C4-2B (cell line): ENCODE data around the gene ATAD2B.

Source experiments
- H3K27ac ChIP-seq: fragments of 450-650 bp; 2 replicates; pipeline ENCODE4 v1.5.1; 2017
- CTCF ChIP-seq: fragments of 450-650 bp; conservative IDR thresholded peaks from 2 replicates; pipeline ENCODE4 v1.5.1; 2017; ENCODE audit warnings: mild to moderate bottlenecking
- ZFX ChIP-seq: fragments of 450-650 bp; IDR thresholded peaks from 2 replicates; pipeline ENCODE4 v1.6.1; 2017

ATAD2B gene

GRCh38 chr2:23944527-23944926 is 17.6 kb upstream of the ATAD2B start:
- no peak overlapping the region for H3K27ac ChIP-seq

GRCh38 chr2:23943666-23944065 is 16.7 kb upstream of the ATAD2B start:
- H3K27ac ChIP-seq: no peak overlapping the region
- TF ChIP-seq CTCF (no peak), ZFX (no peak)

More at GRCh38 chr2:23944527-23944926, 17.6 kb upstream of the ATAD2B start:
- no peak for TF ChIP-seq CTCF
- no peak for TF ChIP-seq ZFX

DNA sequence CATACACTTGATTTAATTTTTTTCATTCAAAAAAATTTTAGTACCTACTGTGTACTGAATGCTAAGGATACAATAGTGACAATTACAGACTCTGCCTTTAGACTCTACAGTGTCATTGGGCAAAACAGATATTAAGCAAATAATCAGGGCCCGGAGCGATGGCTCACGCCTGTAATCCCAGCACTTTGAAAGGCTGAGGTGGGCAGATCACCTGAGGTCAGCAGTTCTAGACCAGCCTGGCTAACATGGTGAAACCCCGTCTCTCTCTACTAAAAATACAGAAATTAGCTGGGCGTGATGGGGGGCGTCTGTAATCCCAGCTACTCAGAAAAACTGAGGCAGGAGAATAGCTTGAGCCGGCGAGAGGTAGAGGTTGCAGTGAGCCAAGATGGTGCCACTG is 14.7 kb upstream of the ATAD2B start:
- H3K27ac ChIP-seq: no peak overlapping the region
- no peak for TF ChIP-seq ZFX
- TF ChIP-seq CTCF: no peak

- H3K27ac ChIP-seq: peak overlapping the region; percentile 78
Observed at GRCh38 chr2:23940718-23941620, 14.0 kb upstream of the ATAD2B start.

DNA sequence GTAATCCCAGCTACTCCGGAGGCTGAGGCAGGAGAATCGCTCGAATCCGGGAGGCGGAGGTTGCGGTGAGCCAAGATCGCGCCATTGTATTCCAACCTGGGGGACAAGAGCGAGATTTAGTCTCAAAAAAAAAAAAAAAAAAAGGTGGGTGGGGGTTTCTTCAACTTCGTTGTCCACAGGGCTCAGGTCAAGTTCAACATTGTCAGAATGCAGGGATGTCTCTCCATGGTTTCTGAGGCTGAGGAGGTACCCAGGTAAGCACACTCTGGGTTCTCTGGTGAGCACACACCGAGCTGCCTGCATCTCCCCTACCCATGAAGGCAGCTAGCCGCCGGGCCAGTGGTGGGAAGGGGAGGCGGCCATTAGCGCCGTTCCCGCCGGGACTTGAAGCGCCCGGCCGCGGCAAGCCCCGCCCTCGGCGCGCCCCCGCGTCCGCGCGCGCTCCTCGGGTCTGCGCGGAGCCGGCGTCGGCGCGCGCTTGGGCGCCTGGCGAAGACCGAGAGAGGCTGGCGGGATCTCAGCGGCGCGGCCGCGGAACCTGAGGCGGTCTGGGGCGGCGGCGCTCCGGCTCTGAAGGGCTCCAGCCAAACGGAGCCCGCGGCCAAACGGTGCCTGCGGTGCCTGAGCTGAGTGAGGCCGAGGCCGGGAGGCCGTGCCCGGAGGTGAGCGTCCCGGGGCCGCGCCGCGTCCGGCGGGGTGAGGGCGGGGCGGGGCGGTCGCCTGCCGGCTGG is 13.2 kb upstream of the ATAD2B start, which contains the start of gene UBXN2A:
Gene UBXN2A (plus strand): TSS at position 477 of the 731 bp plus-strand sequence. CDS start 17,852 bp downstream, outside the sequence.
- TF ChIP-seq CTCF (no peak), ZFX (peak; percentile 71; the same call in 1 of the 2 replicates)
- peak within 1 kb of the TSS; percentile 78 for H3K27ac ChIP-seq

More at GRCh38 chr2:23940718-23941620, 14.0 kb upstream of the ATAD2B start:
- TF ChIP-seq CTCF: no peak
- no peak; the same call in none of the 2 replicates for TF ChIP-seq ZFX

DNA sequence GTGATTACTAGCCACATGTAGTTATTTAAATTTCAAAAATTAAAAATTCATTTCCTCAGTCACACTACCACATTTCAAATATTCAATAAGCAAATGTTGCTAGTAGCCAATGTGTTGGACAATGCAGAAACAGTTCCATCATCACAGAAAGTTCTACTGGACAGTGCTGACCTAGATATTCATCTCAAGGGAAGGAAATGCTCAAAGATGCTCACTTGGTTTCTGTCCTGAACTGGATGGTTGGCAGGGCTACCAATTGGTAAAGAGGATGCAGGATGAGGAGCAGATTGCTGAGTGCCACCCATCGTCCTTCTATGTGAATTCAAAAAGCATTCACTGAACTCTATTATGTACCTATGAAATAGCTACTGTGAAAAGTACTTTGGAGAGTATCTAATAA is 7.3 kb upstream of the ATAD2B start:
- TF ChIP-seq ZFX (no peak), CTCF (no peak)
- H3K27ac ChIP-seq: no peak overlapping the region
